Measurements from ENCODE around the gene ZNF213. TPM values are rescaled to one million over a fixed set of nuclear protein-coding genes. Genes with fewer than 3 reads are reported as not detected.

Gene ZNF213
- total RNA-seq, 1 donor from 2014 or later = 4.8 TPM

DNA sequence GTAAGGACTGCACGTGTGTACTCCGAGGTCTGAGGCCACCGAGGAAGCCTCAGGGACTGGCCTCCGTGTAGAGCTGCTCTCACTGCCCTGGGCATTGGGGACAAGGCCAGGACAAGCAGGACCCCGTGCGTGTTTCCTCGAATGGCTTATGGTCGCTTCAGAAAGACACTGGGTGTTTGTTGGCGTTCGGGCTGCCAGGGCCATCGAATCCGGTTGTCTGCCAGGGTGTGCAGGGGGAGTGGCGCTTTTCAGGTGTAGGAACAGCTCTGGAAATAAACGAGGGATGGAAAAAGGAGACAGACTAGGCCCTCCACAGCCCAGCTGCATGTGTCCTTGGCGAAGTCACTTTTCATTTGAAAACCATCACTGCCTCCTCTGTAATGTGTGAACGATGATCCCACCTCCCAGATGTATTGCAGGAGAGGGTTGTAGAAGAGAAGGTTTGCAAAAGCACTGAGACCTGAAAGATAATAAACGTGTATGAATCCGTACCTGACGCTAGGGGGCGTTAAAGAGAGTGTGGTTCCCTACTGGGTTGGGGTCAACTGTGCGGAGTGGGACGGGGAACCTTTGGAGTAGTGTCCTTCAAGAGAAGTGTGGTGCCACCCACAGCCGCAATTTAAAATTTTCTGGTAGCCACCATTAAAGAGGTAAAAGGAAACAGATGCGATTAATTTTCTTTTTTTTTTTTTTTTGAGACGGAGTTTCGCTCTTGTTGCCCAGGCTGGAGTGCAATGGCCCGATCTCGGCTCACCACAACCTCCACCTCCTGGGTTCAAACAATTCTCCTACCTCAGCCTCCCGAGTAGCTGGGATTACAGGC lies 33.6 kb upstream of the ZNF213 start:
- no peak for DNase-seq (ENCODE audit: low read depth, low spot score)

DNA sequence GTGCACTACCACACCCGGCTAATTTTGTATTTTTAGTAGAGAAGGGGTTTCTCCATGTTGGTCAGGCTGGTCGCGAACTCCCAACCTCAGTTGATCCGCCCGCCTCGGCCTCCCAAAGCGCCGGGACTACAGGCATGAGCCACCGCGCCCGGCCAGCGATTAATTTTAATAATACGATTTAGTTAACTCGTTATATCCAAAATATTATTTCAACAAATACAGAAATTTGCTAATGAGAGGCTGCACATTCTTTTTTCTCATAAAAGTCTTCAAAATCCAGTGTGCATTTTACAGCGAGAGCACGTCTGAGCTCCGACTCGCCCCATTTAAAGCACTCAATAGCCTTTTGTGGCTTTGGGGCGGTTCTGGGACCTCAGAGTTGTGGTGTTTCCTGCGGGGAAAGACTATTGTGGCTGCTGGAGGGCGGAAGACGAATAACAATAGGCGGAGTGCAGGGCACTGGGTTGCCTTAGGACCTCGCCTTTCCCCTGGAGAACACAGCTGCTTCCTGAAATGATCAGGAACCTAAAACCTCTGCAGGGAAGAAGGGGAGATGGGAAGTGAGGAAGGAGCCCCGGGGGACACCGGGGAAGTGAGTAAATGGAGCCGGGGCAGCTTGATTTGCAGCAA lies 32.9 kb upstream of the ZNF213 start:
- peak; percentile 69 for DNase-seq (ENCODE audit: low read depth, low spot score)

DNA sequence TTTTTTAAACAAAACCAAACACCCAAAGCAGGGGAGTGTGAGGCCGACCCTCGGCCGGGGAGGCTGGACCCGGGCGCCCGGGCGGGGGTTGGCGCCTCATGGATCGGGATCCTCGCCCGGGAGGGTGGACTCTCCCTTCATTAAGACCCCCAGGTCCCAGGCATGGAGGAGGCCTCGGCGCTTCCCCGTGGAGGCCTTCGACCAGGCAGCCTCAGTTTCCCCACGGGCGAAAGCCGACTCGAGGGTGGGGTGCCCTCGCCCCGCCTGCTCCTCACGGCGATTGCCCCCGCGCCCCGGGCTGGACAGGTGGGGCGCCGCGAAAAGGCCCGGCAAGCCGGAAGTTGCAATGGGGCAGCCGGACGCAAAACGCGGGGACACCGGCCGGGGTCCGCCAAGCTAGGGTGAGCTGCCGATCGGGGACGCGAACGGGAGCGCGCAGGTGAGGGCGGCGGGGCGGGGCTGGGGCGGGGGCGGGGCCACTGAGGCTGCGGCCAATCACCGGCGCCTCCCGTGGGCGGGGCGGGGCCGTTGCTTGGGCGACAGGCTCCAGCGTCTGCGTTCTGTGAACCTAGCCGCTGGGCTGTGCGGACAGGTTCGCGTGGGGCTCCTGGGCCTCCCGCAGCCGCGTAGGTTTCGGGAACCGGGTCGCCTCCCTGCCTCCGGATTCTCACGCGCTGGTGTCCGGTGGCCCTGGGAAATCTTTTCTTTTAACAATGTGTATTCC lies 28.5 kb upstream of the ZNF213 start:
- DNase-seq (ENCODE audit: low read depth, low spot score) = peak; percentile 67

GRCh38 chr16:3112058-3112880 lies 22.6 kb upstream of the ZNF213 start, which contains the start of gene ZNF205:
Gene ZNF205 (plus strand): TSS chr16:3112586. CDS start chr16:3113431, 845 bp downstream.
- DNase-seq (ENCODE audit: low read depth, low spot score) = no peak

DNA sequence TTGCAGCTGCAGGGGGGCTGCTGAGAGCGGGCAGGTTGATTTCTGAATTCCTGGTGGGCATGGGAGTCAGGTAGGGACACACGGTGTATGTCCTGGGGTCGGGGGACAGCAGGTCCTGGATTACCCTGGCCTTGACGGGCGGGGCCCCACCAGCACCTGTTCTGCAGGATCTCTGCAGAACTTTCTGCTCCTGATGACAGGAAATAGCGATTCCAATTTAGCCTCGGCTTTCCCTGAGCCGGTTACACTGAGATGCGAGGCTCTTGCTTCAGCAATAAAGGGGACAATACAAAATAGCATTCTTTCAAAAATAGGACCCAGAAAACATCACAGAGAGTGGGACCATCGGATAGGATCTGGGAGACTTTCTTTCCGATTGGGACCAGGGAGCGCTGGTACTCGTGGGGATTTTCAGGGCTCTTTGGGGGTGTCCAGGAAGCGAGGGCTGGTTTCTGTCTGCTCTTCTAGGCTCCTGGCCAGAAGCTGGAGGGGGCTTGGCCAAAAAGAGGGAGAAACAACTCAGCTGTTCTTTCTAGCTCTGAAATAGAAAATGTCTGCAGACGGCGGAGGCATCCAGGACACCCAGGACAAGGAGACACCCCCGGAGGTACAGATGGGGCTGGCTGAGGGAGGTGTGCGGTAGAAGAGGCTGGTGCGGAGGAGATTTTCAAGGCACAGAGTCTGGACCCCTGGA lies 21.8 kb upstream of the ZNF213 start:
- no peak for DNase-seq (ENCODE audit: low read depth, low spot score)

GRCh38 chr16:3113765-3114479 lies 20.9 kb upstream of the ZNF213 start:
- DNase-seq (ENCODE audit: low read depth, low spot score) = no peak

- DNase-seq (ENCODE audit: low read depth, low spot score) = no peak
These were observed 19.8 kb upstream of the ZNF213 start for GRCh38 chr16:3115003-3115402.

- DNase-seq (ENCODE audit: low read depth, low spot score) = no peak
These were observed 19.3 kb upstream of the ZNF213 start for GRCh38 chr16:3115561-3115960.

DNA sequence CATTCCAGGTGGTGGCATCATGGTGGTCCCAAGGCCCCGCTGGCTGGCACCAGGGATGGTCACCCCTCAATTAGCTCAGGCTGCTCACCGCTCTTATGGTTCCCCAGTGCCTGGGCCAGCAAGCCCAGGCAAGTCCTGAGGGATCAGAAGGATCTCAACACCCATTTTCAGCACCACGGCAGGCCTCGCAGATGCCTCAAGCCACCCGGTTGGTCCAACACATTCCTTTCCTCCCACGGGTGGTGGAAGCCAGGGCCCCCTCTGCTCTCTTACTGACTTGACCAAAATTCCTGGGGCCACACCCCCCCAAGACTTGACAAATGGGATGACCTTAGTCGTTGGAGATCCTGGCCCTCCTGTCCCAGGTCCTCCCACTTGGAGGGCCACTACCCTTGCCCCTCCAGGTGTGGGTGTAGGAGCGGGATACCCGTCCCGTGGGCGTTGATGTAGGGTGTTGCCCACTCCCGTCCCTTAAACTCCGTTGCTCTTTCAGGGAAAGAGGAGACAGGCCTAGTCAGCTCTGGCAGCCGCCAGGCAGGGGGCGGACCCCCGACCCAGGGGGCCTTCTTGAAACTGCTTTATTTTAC lies 16.5 kb upstream of the ZNF213 start:
- no peak for DNase-seq (ENCODE audit: low read depth, low spot score)

GRCh38 chr16:3118846-3119245 lies 16.0 kb upstream of the ZNF213 start:
- no peak for DNase-seq (ENCODE audit: low read depth, low spot score)

DNA sequence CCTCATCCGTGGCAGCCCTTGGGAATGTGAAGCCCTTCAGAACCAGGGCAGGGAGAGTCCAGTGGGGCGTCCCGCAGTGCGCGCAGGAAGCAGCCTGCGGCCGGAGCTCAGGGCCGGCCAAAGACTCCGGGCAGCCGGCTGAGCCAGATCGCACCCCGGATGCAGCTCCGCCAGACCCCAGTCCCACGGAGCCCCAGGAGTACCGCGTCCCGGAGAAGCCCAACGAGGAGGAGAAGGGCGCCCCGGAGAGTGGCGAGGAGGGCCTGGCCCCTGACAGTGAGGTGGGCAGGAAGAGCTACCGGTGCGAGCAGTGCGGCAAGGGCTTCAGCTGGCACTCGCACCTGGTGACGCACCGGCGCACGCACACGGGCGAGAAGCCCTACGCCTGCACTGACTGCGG lies 15.5 kb upstream of the ZNF213 start:
- no peak for DNase-seq (ENCODE audit: low read depth, low spot score)

DNA sequence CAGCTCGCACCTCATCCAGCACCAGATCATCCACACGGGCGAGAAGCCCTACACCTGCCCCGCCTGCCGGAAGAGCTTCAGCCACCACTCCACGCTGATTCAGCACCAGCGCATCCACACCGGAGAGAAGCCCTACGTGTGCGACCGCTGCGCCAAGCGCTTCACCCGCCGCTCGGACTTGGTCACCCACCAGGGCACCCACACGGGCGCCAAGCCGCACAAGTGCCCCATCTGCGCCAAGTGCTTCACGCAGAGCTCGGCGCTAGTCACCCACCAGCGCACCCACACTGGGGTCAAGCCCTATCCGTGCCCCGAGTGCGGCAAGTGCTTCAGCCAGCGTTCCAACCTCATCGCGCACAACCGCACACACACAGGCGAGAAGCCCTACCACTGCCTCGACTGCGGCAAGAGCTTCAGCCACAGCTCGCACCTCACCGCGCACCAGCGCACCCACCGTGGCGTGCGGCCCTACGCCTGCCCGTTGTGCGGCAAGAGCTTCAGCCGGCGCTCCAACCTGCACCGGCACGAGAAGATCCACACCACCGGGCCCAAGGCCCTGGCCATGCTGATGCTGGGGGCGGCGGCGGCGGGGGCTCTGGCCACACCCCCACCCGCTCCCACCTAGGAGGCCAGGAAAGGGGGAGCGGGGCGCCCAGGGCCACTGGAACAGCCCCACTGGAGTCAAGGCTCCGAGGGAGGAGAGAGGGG lies 15.0 kb upstream of the ZNF213 start:
- no peak for DNase-seq (ENCODE audit: low read depth, low spot score)

- DNase-seq (ENCODE audit: low read depth, low spot score) = no peak
These were observed 14.4 kb upstream of the ZNF213 start for GRCh38 chr16:3120435-3120834.

DNA sequence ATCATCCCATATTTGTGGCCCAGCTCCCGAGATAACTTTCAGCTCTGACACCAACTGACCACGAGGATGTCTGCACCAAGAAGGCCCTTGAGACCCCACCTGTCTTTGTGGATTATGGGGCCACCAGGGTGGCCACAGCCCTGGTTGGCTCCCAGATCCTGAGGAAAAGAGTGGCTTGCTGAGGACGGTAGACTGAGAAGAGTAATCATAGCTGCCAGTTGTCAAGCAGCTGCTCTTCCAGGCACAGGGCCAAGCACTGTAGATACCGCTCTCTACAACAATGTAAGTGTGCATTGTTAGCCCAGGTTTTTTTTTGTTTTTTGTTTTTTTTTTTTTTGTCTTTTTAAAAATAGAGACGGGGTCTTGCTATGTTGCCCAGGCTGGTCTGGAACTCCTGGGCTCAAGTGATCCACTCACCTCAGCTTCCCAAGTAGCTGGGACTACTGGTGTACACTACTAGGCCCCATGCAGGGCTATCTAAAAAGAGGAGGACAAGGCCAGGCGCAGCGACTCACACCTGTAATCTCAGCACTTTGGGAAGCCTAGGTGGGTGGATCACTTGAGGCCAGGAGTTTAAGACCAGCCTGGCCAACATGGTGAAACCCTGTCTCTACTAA lies 12.9 kb upstream of the ZNF213 start:
- DNase-seq (ENCODE audit: low read depth, low spot score) = no peak

- no peak for DNase-seq (ENCODE audit: low read depth, low spot score)
These were observed 11.8 kb upstream of the ZNF213 start for GRCh38 chr16:3122926-3123570.

DNA sequence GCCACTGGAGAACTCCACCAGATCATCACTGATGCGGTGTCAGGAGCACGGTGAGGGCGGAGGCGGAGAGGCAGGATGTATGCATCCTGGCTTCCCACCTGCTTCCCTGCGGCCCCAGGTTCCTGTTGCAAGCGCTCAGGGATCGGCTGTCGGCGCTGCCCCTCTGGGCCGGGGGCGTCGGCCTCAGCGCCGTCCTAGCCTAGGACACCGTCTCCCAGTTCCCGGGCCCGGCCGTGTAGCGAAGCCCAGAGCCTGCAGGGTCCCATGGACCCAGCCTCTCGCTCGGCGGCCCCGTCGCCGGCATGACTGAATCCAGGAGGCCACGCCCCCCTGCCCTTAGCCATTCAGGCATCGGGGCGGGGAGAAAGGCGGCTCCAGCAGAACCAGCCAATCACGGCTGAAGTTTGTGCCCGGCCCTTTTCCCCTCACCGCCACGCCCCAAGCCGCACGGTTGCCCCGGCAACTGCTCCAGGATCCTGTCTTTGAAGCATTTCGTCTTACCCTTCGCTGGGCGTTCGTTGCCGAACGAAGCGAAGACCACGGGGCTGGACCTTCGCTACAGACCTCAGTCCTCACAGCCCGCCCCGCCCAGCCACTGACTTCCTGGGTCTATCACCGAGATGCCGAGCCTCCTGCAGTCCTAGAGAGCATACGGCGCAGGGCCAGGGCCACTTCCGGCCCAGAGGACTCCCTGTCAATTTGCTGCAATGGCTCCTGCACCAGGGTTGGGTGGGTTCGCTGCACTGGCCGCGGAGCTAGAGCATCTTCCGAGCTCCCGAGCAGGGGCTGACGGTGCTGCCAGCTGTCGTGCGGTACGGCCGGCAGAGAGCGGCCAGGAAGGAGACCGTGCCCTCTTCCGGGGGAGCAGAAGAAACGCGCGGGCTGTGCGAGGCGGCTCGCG lies 10.6 kb upstream of the ZNF213 start:
- peak; percentile 77 for DNase-seq (ENCODE audit: low read depth, low spot score)

GRCh38 chr16:3127745-3128144 lies 7.1 kb upstream of the ZNF213 start:
- no peak for DNase-seq (ENCODE audit: low read depth, low spot score)

Data from pulmonary artery endothelial cell (primary cell).